ENCODE data around the gene RPS4Y2.

Gene RPS4Y2

GRCh38 chrY:20755808-20756207 is at the start of gene RPS4Y2:
Gene RPS4Y2 (plus strand): TSS chrY:20756108. CDS start chrY:20756164, 56 bp downstream.
- no peak for DNase-seq (ENCODE audit: low read depth in 2 of 2)

GRCh38 chrY:20714391-20714790 is 41.5 kb upstream of the RPS4Y2 start:
- no peak for DNase-seq (ENCODE audit: low read depth in 2 of 2)

DNA sequence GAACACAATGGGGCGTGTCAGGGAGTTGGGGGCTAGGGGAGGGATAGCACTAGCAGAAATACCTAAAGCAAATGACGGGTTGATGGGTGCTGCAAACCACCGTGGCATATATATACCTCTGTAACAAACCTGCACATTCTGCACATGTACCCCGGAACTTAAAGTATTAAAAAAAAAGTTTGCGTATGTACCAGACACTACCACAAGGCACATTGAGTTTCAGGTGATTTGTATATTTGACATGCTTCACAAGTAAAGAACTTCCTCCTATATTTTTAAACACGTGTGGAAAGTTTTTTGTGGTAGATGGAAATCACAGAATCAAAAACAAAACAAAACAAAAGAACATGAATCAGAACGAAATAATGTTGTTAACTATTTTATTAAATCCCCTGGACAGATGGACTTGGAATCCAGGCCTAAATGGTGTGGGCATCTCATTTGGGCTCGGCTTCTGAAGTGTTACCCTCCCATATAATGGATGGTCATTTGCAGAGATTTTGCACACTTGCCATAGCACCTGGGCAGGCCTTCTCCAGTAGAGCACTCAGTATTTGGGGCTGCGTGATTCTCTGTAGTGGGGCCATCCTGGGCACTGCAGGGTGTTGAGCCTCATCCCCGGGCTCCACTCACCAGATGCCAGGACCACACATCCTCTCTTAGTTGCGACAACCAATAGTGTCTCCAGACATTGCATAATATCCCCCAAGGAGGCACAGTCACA is 29.6 kb upstream of the RPS4Y2 start:
- DNase-seq (ENCODE audit: low read depth in 2 of 2), result no peak

DNA sequence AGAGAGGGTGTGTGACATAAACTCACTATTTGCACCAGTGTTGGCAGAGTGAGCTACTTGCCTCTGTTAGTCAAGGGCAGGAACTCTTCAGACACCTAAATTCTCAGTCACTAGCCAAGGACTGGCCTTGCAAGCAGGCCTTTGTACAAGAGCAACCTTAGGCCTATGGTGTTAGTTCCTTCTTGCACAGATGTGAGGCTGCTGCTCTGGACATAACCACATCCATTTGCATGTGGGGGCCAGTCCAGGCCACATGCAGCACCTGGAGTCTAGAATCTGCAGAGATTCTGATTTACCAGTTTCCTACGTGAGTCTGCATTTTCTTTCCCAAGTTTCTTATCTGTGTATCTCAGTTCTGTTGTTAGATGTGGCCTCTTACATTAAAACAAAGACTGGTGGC is 20.7 kb upstream of the RPS4Y2 start:
- DNase-seq (ENCODE audit: low read depth in 2 of 2), result no peak

GRCh38 chrY:20739806-20740205 is 16.1 kb upstream of the RPS4Y2 start:
- DNase-seq (ENCODE audit: low read depth in 2 of 2), result no peak

DNA sequence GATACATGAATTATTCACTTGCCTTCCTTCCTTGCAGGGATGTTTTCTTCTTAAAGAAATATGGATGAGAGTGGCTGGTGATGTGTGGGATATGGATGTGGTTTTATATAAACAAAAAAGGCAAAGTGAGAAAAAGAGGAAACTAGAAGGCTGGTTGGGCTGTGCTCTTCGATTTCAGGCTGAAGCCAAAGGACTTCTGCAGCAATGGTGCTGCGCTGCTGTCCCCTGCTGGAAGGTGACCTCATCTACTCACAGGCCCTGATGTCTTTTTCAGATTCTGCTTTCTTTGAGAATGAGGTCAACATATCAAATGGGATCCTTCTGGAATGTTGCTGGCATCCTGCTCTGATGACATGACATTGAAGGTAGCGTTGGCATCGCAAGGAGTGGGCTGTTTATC is 15.3 kb upstream of the RPS4Y2 start:
- peak in 1 of 2 donors; percentile 3 for DNase-seq (ENCODE audit: low read depth in 2 of 2)

- DNase-seq (ENCODE audit: low read depth in 2 of 2), result no peak
Measured at GRCh38 chrY:20745060-20745459, 10.8 kb upstream of the RPS4Y2 start.

- DNase-seq (ENCODE audit: low read depth in 2 of 2), result no peak
Measured at GRCh38 chrY:20746919-20747318, 9.0 kb upstream of the RPS4Y2 start.

DNA sequence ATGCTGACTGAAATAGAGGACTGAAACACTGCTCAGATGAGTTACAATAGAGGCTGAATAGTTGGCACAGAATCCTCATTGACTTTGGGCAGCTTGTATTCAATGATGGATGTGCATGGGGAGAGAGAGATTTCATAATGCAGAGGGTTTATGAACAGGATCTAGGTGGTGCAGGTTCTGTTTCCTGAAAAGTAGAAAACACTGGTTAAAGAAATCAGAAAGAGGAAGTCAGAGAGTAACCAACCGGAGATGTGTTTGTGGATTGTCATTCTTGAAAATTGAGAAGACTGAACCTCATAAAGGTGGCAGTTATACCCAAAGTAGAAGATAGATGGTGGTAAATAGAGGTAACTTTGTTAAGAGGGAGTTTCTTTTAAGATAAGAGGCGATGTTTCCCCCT is 8.0 kb downstream of the RPS4Y2 start:
- DNase-seq (ENCODE audit: low read depth in 2 of 2), result no peak

- no peak for DNase-seq (ENCODE audit: low read depth in 2 of 2)
Measured at GRCh38 chrY:20765117-20765516, 9.2 kb downstream of the RPS4Y2 start.

- no peak for DNase-seq (ENCODE audit: low read depth in 2 of 2)
Measured at GRCh38 chrY:20770755-20771154, 14.8 kb downstream of the RPS4Y2 start.

DNA sequence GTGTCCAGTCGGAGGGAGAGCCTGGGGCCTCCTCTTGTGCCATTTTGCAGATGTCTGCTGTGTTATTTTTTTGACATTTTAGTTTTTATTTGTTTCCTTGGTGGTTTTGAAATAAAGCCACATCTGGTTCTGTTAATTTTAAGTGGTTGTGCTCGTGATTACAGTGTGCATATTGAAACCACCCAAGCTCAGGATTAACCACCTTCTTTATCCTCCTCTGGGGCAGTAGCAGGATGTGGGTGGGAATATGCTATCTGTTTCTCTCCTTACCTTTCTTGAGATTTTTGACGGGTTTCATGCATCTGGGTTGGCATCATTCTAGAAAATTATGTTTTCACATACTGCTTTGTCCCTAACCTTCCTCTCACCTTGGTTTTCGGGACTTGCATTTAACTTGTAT is 20.2 kb downstream of the RPS4Y2 start:
- no peak for DNase-seq (ENCODE audit: low read depth in 2 of 2)

DNA sequence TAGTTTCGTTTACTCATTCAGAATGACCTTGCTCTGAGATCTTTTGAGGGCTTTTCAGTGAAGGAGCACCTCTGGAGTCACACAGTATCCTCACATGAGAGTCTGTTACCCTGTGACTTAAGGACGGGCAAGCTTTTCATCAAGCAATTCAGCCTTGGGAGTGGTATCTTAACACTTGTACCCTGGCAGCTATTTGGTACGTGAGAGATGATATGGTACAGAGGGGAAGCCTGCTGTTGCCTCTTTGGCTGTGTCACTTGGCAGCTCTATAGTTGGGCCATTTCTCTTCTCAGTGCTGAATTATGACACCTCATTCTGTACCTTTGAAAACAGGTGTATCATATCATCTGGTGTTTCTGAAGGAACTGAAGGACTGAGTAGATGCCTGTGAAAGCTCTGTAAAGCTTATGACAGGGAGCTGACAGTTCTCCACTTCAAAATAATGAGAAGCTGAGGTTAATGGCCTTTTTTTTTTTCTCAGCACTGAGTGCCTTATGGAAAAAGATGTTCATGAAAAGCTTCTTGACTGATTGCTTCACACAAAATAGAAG is 24.3 kb downstream of the RPS4Y2 start:
- DNase-seq (ENCODE audit: low read depth in 2 of 2), result no peak

DNA sequence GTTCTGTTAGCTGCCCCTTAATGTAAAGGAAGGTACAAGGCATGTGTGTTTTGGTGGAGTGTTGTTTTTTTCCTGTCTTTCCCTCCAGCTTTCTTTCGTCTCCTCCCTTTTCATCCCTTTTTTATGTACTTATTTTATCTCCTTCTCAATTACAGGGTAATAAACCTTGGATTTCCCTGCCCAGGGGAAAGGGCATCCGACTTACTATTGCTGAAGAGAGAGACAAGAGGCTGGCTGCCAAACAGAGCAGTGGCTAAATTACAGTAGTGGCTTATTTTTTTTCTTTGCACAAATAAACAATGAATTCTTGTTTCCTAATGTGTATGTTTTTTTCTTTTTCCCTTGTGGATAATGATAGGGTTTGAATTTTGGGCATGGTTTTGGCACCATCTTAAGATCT is 24.9 kb downstream of the RPS4Y2 start:
- DNase-seq (ENCODE audit: low read depth in 2 of 2), result no peak

- no peak for DNase-seq (ENCODE audit: low read depth in 2 of 2)
Measured at GRCh38 chrY:20781408-20781807, 25.5 kb downstream of the RPS4Y2 start.

DNA sequence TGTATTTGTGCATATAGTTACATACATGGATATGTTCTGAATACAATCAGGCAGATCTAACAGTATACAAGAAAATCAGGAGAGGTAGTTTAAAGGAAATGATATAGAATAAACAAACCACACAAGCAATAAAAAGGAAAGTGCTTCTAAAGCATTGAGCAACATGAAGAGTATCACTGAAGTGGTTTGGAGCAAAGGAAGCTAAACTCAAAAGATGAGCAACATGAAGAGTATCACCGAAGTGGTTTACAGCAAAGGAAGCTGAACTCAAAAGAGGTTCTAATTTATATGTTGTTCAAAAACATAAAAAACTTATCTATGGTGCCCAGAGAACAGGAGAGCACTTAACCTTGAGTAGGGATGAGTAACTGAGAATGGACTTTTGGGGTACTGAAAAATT is 29.1 kb downstream of the RPS4Y2 start:
- DNase-seq (ENCODE audit: low read depth in 2 of 2), result no peak

GRCh38 chrY:20787076-20787475 is 31.2 kb downstream of the RPS4Y2 start:
- no peak for DNase-seq (ENCODE audit: low read depth in 2 of 2)

GRCh38 chrY:20798351-20799049 is 42.6 kb downstream of the RPS4Y2 start:
- no peak for DNase-seq (ENCODE audit: low read depth in 2 of 2)

GRCh38 chrY:20802659-20803058 is 46.8 kb downstream of the RPS4Y2 start:
- DNase-seq (ENCODE audit: low read depth in 2 of 2), result no peak

GRCh38 chrY:20806243-20806642 is 50.3 kb downstream of the RPS4Y2 start:
- no peak for DNase-seq (ENCODE audit: low read depth in 2 of 2)

- DNase-seq (ENCODE audit: low read depth in 2 of 2), result no peak
Measured at GRCh38 chrY:20813459-20813858, 57.6 kb downstream of the RPS4Y2 start.

GRCh38 chrY:20814794-20815193 is 58.9 kb downstream of the RPS4Y2 start:
- no peak for DNase-seq (ENCODE audit: low read depth in 2 of 2)

DNA sequence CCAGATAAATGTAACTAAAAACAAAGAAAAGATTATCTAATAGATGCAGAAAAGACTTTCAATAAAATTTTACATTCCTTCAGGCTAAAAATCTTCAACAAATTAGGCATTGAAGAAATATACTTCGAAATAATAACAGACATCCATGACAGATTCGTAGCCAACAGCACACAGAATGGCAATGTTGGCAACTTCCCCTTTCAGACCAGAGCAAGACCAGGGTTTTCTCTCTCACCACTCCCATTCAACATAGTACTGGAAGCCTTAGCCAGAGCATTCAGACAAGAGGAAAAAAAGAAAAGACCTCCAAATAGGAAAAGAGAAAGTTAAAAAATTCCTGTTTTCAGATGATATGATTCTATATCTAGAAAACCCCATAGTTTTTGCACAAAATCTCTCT is 61.2 kb downstream of the RPS4Y2 start:
- no peak for DNase-seq (ENCODE audit: low read depth in 2 of 2)
